ENCODE data around the gene WDR77. TPM values are rescaled to one million over a fixed set of nuclear protein-coding genes. Genes with fewer than 3 reads are reported as not detected.

WDR77 gene
- total and polyA plus RNA-seq, 9 of the 15 experiments (the other 6 are each of a cell fraction or from before 2014, with no cell fraction given): 20.6 to 160 (median 75.3) TPM

- TF ChIP-seq SAFB (IDR thresholded peaks at IDR 0.05; ENCODE audit: borderline replicate concordance, low read depth, low read length) (no peak), ZFP36 (IDR thresholded peaks at IDR 0.05; ENCODE audit: low read depth, low read length, partially characterized antibody) (no peak), KDM1A (IDR thresholded peaks at IDR 0.05) (no peak), ZNF253 (CRISPR knock-in tag; conservative IDR thresholded peaks at IDR 0.05) (no peak), SUPT5H (IDR thresholded peaks at IDR 0.05) (no peak), KAT7 (CRISPR knock-in tag; IDR thresholded peaks at IDR 0.05; ENCODE audit: borderline replicate concordance) (no peak), ZNF124 (CRISPR knock-in tag; IDR thresholded peaks at IDR 0.05) (no peak), HDGF (IDR thresholded peaks at IDR 0.05) (no peak), KDM2B (CRISPR knock-in tag; IDR thresholded peaks at IDR 0.05) (no peak), BHLHE40 (IDR thresholded peaks at IDR 0.05; ENCODE audit: low read length) (no peak), RAD51 (IDR thresholded peaks at IDR 0.05; ENCODE audit: borderline replicate concordance, low read depth) (no peak), SMARCE1 (IDR thresholded peaks at IDR 0.05) (no peak), MED1 (CRISPR knock-in tag; IDR thresholded peaks at IDR 0.05; ENCODE audit: borderline replicate concordance) (no peak), ZNF431 (CRISPR knock-in tag; IDR thresholded peaks at IDR 0.05) (no peak), ZNF778 (CRISPR knock-in tag; IDR thresholded peaks at IDR 0.05) (no peak), GABPB1 (CRISPR knock-in tag; IDR thresholded peaks at IDR 0.05) (no peak), CTCF (IDR thresholded peaks at IDR 0.05 in 2 of 3, conservative IDR thresholded peaks at IDR 0.05 in 1 of 3; ENCODE audit: insufficient read depth in 2 of 3, low read depth in 1 of 3, low read length in 3 of 3) (peak; percentile 61 to 78 (median 70)), CLOCK (CRISPR knock-in tag; IDR thresholded peaks at IDR 0.05; ENCODE audit: borderline replicate concordance) (no peak), RAD21 (CRISPR knock-in tag; conservative IDR thresholded peaks at IDR 0.05 in 1 of 2, IDR thresholded peaks at IDR 0.05 in 1 of 2) (peak; percentile 37 to 58; a peak in 3 of 4 replicates), ZBTB1 (CRISPR knock-in tag; IDR thresholded peaks at IDR 0.05; ENCODE audit: borderline replicate concordance, low read depth) (0 out of 2 replicates have a peak, but pooled peaks have one; percentile 37), ZNF740 (CRISPR knock-in tag; IDR thresholded peaks at IDR 0.05) (peak; percentile 59; the same call in 1 of the 2 replicates), ZNF740 (tag; IDR thresholded peaks at IDR 0.05) (no peak)
Observed at GRCh38 chr1:111441573-111442192, 7.4 kb downstream of the WDR77 start (continued).
